Measurements from ENCODE around the gene DENND2A.
A peak's percentile ranks its signal among the peaks of the same experiment; 100 is the strongest.

Gene DENND2A

DNA sequence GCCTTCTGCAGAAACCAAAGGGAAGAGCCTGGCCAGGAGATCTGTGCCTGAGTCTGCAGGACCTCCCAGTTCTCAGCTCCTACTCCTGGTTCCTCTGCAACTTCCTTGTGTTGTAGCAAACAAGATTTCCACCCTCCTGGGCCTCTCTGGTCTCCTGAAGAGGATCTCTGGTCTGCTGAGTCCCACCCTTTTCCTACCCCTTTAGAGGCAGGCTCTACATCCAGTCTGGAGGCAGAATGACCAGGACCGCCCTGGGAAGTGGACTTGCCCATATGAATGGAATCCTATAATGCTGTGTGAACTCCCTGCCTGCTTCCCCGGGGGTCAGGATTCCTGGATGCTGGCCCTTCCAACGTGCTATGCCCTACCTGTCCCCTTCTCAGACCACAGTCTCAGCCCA lies 3.2 kb downstream of the DENND2A start:
- TF ChIP-seq TEAD4 (IDR thresholded peaks at IDR 0.05) (no peak), FOXM1 (IDR thresholded peaks at IDR 0.05; ENCODE audit: borderline replicate concordance, low read depth) (no peak), ZBTB7A (IDR thresholded peaks at IDR 0.05; ENCODE audit: low read depth) (no peak), TCF12 (IDR thresholded peaks at IDR 0.05; ENCODE audit: low read depth) (no peak), CREB1 (IDR thresholded peaks at IDR 0.05; ENCODE audit: low read depth) (no peak), TAF1 (IDR thresholded peaks at IDR 0.05; ENCODE audit: low read depth) (no peak), NFIC (IDR thresholded peaks at IDR 0.05) (no peak)
- TF ChIP-seq, protein P1, sequence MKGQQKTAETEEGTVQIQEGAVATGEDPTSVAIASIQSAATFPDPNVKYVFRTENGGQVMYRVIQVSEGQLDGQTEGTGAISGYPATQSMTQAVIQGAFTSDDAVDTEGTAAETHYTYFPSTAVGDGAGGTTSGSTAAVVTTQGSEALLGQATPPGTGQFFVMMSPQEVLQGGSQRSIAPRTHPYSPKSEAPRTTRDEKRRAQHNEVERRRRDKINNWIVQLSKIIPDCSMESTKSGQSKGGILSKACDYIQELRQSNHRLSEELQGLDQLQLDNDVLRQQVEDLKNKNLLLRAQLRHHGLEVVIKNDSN (IDR thresholded peaks at IDR 0.05) = no peak

DNA sequence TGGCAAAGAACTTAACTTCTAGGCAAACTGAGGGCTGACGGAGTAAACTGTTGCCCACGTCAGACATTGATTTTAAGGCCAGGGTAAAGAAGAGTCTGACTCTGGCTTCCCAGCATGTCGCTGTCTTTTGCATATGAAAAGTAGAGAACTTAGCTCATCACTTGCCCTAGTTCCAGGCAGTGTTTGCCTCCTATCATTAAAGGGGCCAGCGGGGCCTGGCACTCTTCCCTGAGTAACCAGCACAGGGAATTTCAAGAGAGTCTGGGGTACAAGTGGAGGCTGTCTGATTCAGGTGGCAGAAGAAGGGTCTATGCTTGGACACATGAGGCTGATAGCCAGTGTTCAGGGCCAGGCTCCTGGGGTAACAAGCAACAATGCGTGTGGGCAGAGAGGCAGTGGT lies 4.8 kb downstream of the DENND2A start:
- TF ChIP-seq FOXM1 (IDR thresholded peaks at IDR 0.05; ENCODE audit: borderline replicate concordance, low read depth) (no peak), YY1 (IDR thresholded peaks at IDR 0.05; ENCODE audit: low read depth) (no peak), EP300 (IDR thresholded peaks at IDR 0.05; ENCODE audit: borderline replicate concordance) (no peak), RAD21 (IDR thresholded peaks at IDR 0.05; ENCODE audit: low read depth) (no peak), EGR1 (IDR thresholded peaks at IDR 0.05) (no peak), TEAD4 (IDR thresholded peaks at IDR 0.05) (no peak), TAF1 (IDR thresholded peaks at IDR 0.05; ENCODE audit: low read depth) (no peak), CEBPB (IDR thresholded peaks at IDR 0.05) (no peak), TCF12 (IDR thresholded peaks at IDR 0.05; ENCODE audit: low read depth) (no peak), CREB1 (IDR thresholded peaks at IDR 0.05; ENCODE audit: low read depth) (no peak), ZBTB7A (IDR thresholded peaks at IDR 0.05; ENCODE audit: low read depth) (no peak)
- TF ChIP-seq, protein P1 (IDR thresholded peaks at IDR 0.05) = no peak
- TF ChIP-seq, protein P2, sequence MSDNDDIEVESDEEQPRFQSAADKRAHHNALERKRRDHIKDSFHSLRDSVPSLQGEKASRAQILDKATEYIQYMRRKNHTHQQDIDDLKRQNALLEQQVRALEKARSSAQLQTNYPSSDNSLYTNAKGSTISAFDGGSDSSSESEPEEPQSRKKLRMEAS (IDR thresholded peaks at IDR 0.05) = no peak
- TF ChIP-seq, protein P3, sequence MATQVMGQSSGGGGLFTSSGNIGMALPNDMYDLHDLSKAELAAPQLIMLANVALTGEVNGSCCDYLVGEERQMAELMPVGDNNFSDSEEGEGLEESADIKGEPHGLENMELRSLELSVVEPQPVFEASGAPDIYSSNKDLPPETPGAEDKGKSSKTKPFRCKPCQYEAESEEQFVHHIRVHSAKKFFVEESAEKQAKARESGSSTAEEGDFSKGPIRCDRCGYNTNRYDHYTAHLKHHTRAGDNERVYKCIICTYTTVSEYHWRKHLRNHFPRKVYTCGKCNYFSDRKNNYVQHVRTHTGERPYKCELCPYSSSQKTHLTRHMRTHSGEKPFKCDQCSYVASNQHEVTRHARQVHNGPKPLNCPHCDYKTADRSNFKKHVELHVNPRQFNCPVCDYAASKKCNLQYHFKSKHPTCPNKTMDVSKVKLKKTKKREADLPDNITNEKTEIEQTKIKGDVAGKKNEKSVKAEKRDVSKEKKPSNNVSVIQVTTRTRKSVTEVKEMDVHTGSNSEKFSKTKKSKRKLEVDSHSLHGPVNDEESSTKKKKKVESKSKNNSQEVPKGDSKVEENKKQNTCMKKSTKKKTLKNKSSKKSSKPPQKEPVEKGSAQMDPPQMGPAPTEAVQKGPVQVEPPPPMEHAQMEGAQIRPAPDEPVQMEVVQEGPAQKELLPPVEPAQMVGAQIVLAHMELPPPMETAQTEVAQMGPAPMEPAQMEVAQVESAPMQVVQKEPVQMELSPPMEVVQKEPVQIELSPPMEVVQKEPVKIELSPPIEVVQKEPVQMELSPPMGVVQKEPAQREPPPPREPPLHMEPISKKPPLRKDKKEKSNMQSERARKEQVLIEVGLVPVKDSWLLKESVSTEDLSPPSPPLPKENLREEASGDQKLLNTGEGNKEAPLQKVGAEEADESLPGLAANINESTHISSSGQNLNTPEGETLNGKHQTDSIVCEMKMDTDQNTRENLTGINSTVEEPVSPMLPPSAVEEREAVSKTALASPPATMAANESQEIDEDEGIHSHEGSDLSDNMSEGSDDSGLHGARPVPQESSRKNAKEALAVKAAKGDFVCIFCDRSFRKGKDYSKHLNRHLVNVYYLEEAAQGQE (IDR thresholded peaks at IDR 0.05; ENCODE audit: low read depth) = no peak

DNA sequence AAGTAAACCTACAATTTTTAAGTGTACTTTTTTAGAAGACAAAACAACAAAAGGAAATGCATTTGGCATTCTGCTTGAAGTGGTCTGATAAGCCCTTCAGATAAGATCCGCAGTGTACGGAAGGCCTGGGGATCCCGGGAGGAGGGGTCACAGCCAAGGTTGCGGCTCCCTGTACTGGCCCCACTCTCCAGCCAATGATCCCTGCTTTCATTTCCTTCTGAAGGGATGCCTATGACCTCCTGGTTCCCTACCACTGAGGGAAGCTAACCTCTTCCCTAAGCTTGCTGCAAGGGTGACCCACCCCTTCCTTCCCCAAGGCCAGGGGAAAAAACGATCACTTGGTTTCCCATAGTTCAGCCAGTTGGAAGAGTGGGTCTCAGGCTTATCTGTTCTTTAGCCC lies 5.3 kb downstream of the DENND2A start:
- TF ChIP-seq ZBTB7A (IDR thresholded peaks at IDR 0.05; ENCODE audit: low read depth) = no peak
- no peak for TF ChIP-seq TAF1 (IDR thresholded peaks at IDR 0.05; ENCODE audit: low read depth)
- no peak for TF ChIP-seq YY1 (IDR thresholded peaks at IDR 0.05; ENCODE audit: low read depth)
- TF ChIP-seq CREB1 (IDR thresholded peaks at IDR 0.05; ENCODE audit: low read depth) = no peak
- TF ChIP-seq, protein P2 (IDR thresholded peaks at IDR 0.05) = no peak
- TF ChIP-seq TCF12 (IDR thresholded peaks at IDR 0.05; ENCODE audit: low read depth) = no peak
- TF ChIP-seq EGR1 (IDR thresholded peaks at IDR 0.05) = no peak
- no peak for TF ChIP-seq CEBPB (IDR thresholded peaks at IDR 0.05)
- TF ChIP-seq RAD21 (IDR thresholded peaks at IDR 0.05; ENCODE audit: low read depth) = no peak
- no peak for TF ChIP-seq EP300 (IDR thresholded peaks at IDR 0.05; ENCODE audit: borderline replicate concordance)
- no peak for TF ChIP-seq TEAD4 (IDR thresholded peaks at IDR 0.05)

DNA sequence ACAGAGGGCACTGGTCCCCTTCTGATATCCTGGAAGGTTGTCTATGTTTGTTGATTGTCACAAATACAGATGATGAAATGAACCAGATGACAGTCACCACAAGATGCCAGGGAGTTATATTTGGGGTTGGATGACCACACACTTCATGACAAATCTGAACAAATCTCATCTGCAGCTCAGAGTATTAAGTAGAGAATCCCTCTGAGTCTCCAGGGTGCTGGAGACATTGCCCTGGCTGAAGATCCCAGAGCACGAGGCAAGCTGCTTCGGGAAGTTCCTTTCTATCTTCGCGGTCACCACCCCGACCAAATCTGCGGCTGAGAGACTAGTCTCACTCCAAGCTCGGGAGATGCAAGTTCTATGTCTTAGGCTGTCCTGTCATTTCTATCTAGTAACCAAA lies 9.0 kb downstream of the DENND2A start:
- TF ChIP-seq, protein P3 (IDR thresholded peaks at IDR 0.05; ENCODE audit: low read depth) = no peak

DNA sequence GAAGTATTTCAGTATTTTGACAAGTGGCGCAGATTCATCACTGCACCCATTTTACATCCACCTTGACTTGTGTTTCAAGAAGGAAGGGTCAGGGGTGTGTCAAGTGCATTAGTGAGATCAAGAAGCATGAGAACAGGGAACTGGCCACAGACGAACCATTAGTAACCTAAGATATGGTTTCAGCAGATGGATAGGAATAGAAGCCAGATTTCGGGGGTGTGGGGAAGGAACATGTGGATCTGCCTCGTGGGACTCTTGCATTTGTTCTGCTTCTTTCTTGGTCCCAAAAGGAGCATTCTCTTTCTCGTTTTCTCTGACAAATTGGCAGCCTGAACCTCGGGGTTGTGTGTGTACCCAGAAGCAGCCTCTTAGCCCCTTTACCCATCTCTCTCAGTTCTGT lies 9.6 kb downstream of the DENND2A start:
- TF ChIP-seq EP300 (IDR thresholded peaks at IDR 0.05; ENCODE audit: borderline replicate concordance) (no peak), FOXM1 (IDR thresholded peaks at IDR 0.05; ENCODE audit: borderline replicate concordance, low read depth) (no peak), YY1 (IDR thresholded peaks at IDR 0.05; ENCODE audit: low read depth) (no peak)

DNA sequence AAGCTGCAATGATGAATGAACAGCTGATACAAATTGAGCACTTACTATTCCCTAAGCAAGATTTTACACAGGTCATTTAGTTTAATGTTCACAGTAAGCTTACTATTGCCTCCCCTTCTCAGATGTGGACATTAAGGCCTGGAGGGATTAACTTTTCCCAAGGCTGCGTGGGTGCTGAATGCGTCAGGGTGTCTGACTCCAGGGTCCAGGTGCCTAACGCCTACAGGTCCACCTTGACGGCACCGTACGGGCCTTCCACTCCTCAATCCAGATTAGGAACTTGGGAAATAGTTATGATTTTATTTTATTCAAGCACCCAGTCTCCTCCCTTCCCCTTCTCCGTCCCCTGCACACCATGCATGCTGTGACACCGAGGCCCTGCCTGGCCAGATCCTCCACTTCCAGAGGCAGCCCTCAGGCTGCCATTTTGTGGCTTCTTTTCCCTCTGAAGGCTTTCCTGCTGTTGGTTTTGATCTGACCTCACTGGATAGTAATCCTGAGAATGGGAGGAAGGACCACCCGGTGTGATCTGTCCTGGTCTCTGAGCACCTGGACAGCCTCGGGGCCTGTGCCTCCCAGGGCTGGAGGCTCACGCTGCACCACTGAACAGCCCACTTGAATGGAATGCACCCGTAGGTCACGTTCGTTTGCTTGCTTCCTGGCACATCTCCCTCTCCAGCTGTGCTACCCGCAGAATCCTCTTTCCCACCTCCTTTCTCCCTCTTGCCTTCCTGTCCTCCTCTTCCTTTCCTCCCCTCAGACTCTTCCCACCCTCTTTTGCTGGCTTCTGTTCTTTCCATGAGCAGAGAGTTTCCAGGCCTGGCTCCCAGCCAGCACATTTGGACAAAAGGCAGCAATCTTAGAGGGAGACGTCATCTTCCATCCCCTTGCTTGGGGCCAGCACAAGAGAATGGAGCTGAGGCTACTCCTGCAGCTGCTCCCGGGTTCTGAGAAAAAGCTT lies 14.4 kb downstream of the DENND2A start:
- TF ChIP-seq, protein P3 (IDR thresholded peaks at IDR 0.05; ENCODE audit: low read depth) = no peak
- TF ChIP-seq CREB1 (IDR thresholded peaks at IDR 0.05; ENCODE audit: low read depth) (peak; percentile 45; the same call in 1 of the 2 replicates), TAF1 (IDR thresholded peaks at IDR 0.05; ENCODE audit: low read depth) (0 out of 2 replicates have a peak, but pooled peaks have one; percentile 40), NFIC (IDR thresholded peaks at IDR 0.05) (peak; percentile 97), TCF12 (IDR thresholded peaks at IDR 0.05; ENCODE audit: low read depth) (peak; percentile 98), ZBTB7A (IDR thresholded peaks at IDR 0.05; ENCODE audit: low read depth) (no peak), EGR1 (IDR thresholded peaks at IDR 0.05) (no peak), TEAD4 (IDR thresholded peaks at IDR 0.05) (peak; percentile 92), RAD21 (IDR thresholded peaks at IDR 0.05; ENCODE audit: low read depth) (peak; percentile 22; the same call in 1 of the 2 replicates), YY1 (IDR thresholded peaks at IDR 0.05; ENCODE audit: low read depth) (peak; percentile 76), FOXM1 (IDR thresholded peaks at IDR 0.05; ENCODE audit: borderline replicate concordance, low read depth) (peak; percentile 77), EP300 (IDR thresholded peaks at IDR 0.05; ENCODE audit: borderline replicate concordance) (peak; percentile 95), CEBPB (IDR thresholded peaks at IDR 0.05) (peak; percentile 16; the same call in 1 of the 2 replicates)
- TF ChIP-seq, protein P2 (IDR thresholded peaks at IDR 0.05) = peak; percentile 70
- TF ChIP-seq, protein P1 (IDR thresholded peaks at IDR 0.05) = no peak; the same call in 1 of the 2 replicates
